Measurements from ENCODE around the gene ADD2. TPM values are rescaled to one million over a fixed set of nuclear protein-coding genes. Genes with fewer than 3 reads are reported as not detected.

The ADD2 gene
- total and polyA plus RNA-seq, 2 experiments from 2014 or later, result not detected

DNA sequence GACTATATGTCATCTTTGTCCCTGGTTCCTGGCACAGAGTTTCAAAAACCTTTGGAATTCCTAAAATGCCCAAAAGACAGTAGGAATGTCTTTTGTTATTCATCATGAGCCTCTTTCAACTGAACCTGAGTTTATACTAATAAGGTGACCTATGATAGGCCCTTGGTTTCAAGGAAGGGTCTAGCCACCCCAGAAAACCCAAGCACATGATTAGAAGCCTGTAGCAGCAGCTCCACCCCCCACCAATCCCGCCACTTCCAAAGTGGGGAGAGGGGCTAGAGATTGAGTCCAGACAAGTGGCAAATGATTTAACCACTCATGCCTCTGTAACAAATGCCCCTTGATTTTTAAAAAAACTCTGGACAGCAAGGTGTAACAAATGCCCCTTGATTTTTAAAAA, 56.8 kb downstream of the ADD2 start:
- H3K27me3 ChIP-seq (replicated peaks; ENCODE audit: insufficient read depth), result peaks cover 14% of the 10 kb centered on the region
- no peaks in the 10 kb centered on the region for H3K9me3 ChIP-seq (ENCODE audit: low read depth)
- no peaks in the 10 kb centered on the region for H3K4me1 ChIP-seq (ENCODE audit: insufficient read depth)
- H3K4me3 ChIP-seq, result no peak overlapping the region
- in situ Hi-C loops (cut with MboI), result no loop called here
- 68 to 83% methylated on average over 1 of the region's 1 CpG for WGBS, 2 experiments (ENCODE audit: low coverage in 1 of 2, low lambda C conversion rate in 2 of 2, missing lambda C conversion rate in 2 of 2)
- H4K20me1 ChIP-seq (ENCODE audit: insufficient read depth), result no peaks in the 10 kb centered on the region
- DNase-seq, result no peak
- no peaks in the 10 kb centered on the region for H3K36me3 ChIP-seq (ENCODE audit: low read depth)
- no peaks in the 10 kb centered on the region for H3K79me2 ChIP-seq (ENCODE audit: insufficient read depth)
- H2AFZ ChIP-seq, result no peak overlapping the region
- H3K9me2 ChIP-seq (ENCODE audit: insufficient read depth), result no peaks in the 10 kb centered on the region
- no peak overlapping the region for H3K27ac ChIP-seq
- H3K4me2 ChIP-seq (ENCODE audit: unreplicated experiment), result no peak overlapping the region
- no peaks in the 10 kb centered on the region for H3F3A ChIP-seq (ENCODE audit: insufficient read depth)
- no peak overlapping the region for H3K9ac ChIP-seq
- TF ChIP-seq EZH2 (IDR thresholded peaks at IDR 0.05; ENCODE audit: insufficient read depth, poor library complexity, severe bottlenecking) (no peak), EZH2phosphoT487 (IDR thresholded peaks at IDR 0.05; ENCODE audit: insufficient read depth, low read depth) (no peak)

DNA sequence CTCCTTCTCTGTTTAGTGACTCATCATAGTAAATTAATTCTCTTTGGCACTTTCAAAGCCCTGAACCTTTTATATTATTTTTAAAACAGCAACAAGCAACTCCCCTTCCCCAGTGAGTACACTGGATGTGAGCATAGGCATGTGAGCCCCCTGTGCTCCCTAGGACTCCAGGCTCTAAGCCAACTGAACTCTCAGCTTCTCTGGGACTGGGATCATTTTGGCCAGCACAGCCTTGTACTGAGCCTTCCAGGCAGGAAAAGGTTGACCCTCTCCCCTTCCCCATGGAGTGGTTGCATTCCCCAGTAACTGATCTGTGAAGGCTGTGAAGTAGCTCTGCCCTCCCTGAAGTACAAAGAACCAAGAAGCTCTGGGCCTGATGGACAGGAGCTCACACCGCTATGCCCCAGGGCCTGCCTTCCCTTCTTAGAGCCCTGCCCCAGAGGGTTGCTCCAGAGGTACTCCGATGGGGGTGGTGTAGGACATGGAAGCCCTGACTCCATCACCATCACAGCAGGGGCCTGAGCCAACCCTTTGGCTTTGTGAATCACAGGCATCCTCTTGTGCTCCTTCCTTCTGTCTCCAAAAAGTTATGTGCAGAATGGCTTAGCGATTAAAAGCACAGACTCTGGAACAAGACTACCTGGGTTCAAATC, 57.8 kb downstream of the ADD2 start:
- Histone ChIP-seq H3K4me3 (no peak overlapping the region), H3K79me2 (ENCODE audit: insufficient read depth) (no peaks in the 10 kb centered on the region), H3K4me1 (ENCODE audit: insufficient read depth) (no peaks in the 10 kb centered on the region), H3F3A (ENCODE audit: insufficient read depth) (no peaks in the 10 kb centered on the region), H2AFZ (no peak overlapping the region), H3K9me2 (ENCODE audit: insufficient read depth) (no peaks in the 10 kb centered on the region), H3K36me3 (ENCODE audit: low read depth) (no peaks in the 10 kb centered on the region), H3K9me3 (ENCODE audit: low read depth) (no peaks in the 10 kb centered on the region), H4K20me1 (ENCODE audit: insufficient read depth) (no peaks in the 10 kb centered on the region), H3K27ac (no peak overlapping the region), H3K9ac (no peak overlapping the region), H3K4me2 (ENCODE audit: unreplicated experiment) (no peak overlapping the region), H3K27me3 (replicated peaks; ENCODE audit: insufficient read depth) (peaks cover 6% of the 10 kb centered on the region; the same call in 1 of the 2 replicates)
- no peak for TF ChIP-seq EZH2phosphoT487 (IDR thresholded peaks at IDR 0.05; ENCODE audit: insufficient read depth, low read depth)
- TF ChIP-seq EZH2 (IDR thresholded peaks at IDR 0.05; ENCODE audit: insufficient read depth, poor library complexity, severe bottlenecking), result no peak
- 83 to 87% methylated on average over 3 of the region's 3 CpGs for WGBS, 2 experiments (ENCODE audit: low coverage in 1 of 2, low lambda C conversion rate in 2 of 2, missing lambda C conversion rate in 2 of 2)
- DNase-seq, result no peak
- in situ Hi-C loops (cut with MboI), result no loop called here

DNA sequence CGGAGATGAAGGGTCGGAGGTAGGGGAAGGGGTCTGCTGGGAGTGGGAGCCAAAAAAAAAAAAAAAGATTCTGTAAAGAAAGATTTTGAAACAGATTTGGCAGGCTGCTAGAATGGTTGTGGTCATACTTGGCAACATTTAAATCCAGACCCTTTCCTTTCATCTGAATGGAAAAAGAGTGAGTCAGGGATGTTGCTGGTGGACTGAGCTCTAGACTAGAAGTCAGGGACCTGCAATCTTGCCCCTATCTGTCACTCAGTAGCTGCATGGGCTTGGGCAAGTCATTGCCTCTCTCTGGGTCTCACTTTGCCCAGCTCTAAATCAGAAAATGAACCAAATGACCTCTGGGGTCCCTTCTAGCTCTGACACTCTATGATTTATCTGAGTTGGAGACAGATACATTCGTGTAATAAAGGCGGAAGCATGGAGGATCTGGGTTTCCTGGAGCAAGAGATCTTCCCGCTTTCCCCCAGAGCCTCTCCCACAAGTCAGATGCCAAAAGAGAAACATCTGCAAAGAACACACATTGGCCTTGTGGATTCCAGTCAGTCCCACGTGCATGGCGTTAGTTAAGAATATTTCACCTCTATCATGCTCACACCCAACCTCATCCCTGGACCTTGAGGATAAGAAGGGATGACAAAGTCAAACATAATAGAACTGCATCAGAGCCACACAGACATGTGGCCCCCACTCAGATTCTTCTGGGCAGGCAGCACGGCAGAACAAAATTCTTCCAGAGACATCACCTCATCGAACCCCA, 58.5 kb downstream of the ADD2 start:
- no peaks in the 10 kb centered on the region for H3K4me1 ChIP-seq (ENCODE audit: insufficient read depth)
- in situ Hi-C loops (cut with MboI), result no loop called here
- no peaks in the 10 kb centered on the region for H3K36me3 ChIP-seq (ENCODE audit: low read depth)
- no peaks in the 10 kb centered on the region for H3K27me3 ChIP-seq (replicated peaks; ENCODE audit: insufficient read depth)
- H3K9me2 ChIP-seq (ENCODE audit: insufficient read depth), result no peaks in the 10 kb centered on the region
- H3K4me2 ChIP-seq (ENCODE audit: unreplicated experiment), result no peak overlapping the region
- WGBS, 2 experiments (ENCODE audit: low coverage in 1 of 2, low lambda C conversion rate in 2 of 2, missing lambda C conversion rate in 2 of 2), result 69 to 71% methylated on average over 9 of the region's 9 CpGs
- DNase-seq, result peak; percentile 15
- H3K27ac ChIP-seq, result no peak overlapping the region
- H3F3A ChIP-seq (ENCODE audit: insufficient read depth), result no peaks in the 10 kb centered on the region
- H4K20me1 ChIP-seq (ENCODE audit: insufficient read depth), result no peaks in the 10 kb centered on the region
- H3K4me3 ChIP-seq, result no peak overlapping the region
- no peaks in the 10 kb centered on the region for H3K79me2 ChIP-seq (ENCODE audit: insufficient read depth)
- TF ChIP-seq EZH2 (IDR thresholded peaks at IDR 0.05; ENCODE audit: insufficient read depth, poor library complexity, severe bottlenecking), result no peak
- TF ChIP-seq EZH2phosphoT487 (IDR thresholded peaks at IDR 0.05; ENCODE audit: insufficient read depth, low read depth), result no peak
- H3K9ac ChIP-seq, result no peak overlapping the region
- H3K9me3 ChIP-seq (ENCODE audit: low read depth), result no peaks in the 10 kb centered on the region
- H2AFZ ChIP-seq, result no peak overlapping the region

DNA sequence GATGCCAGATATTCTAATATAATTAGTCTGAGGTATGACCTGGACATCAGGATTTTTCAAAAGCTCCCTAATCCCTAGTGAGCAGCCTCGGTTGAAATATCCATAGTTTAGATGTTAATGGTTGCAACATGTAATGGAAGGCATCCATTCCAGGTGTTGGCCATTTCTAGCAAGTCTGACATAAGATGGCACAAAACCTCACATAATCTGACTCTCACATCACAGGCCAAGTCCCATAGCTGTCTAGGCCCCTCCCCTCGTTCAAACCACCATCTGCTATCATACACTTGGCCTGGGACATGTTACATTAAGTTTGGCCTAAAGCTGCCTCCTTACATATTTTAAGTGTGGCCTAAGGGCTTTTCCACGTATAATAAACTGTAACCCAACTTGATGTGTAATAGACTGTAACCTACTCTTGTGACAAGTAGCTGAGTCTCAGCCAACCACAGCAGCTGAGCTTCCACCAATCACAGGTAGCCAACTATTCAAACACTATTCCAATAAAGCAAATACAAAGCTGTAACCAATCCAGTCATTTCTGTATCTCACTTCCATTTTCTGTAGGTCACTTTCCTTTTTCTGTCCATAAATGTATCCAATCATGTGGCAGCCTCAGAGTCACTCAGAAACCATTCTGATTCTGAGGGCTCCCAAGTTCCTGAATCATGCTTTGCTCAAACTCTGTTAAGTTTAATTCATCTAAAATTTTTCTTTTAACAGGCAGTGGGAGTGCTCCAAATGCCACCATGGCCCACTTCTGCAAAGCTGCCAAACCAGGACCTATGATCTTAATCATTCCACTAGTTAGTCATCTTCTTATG, 59.4 kb downstream of the ADD2 start:
- Histone ChIP-seq H3K9me2 (ENCODE audit: insufficient read depth) (no peaks in the 10 kb centered on the region), H3K4me3 (no peak overlapping the region), H3K4me2 (ENCODE audit: unreplicated experiment) (no peak overlapping the region), H3K9ac (no peak overlapping the region), H3K36me3 (ENCODE audit: low read depth) (no peaks in the 10 kb centered on the region), H3K4me1 (ENCODE audit: insufficient read depth) (no peaks in the 10 kb centered on the region), H3F3A (ENCODE audit: insufficient read depth) (no peaks in the 10 kb centered on the region), H4K20me1 (ENCODE audit: insufficient read depth) (no peaks in the 10 kb centered on the region), H3K9me3 (ENCODE audit: low read depth) (no peaks in the 10 kb centered on the region), H3K79me2 (ENCODE audit: insufficient read depth) (no peaks in the 10 kb centered on the region), H3K27ac (no peak overlapping the region), H3K27me3 (replicated peaks; ENCODE audit: insufficient read depth) (no peaks in the 10 kb centered on the region), H2AFZ (no peak overlapping the region)
- DNase-seq, result peak; percentile 56
- WGBS, 2 experiments (ENCODE audit: low coverage in 1 of 2, low lambda C conversion rate in 2 of 2, missing lambda C conversion rate in 2 of 2), result 49 to 54% methylated on average over 3 of the region's 3 CpGs
- in situ Hi-C loops (cut with MboI), result no loop called here
- TF ChIP-seq EZH2 (IDR thresholded peaks at IDR 0.05; ENCODE audit: insufficient read depth, poor library complexity, severe bottlenecking) (no peak), EZH2phosphoT487 (IDR thresholded peaks at IDR 0.05; ENCODE audit: insufficient read depth, low read depth) (no peak)

Data from GM23248 (cell line).